HepG2 (cell line): Measurements from ENCODE around the gene FKBP1B. TPM values are rescaled to one million over a fixed set of nuclear protein-coding genes. Genes with fewer than 3 reads are reported as not detected.

Experiments
- CC2D1A ChIP-seq: sonication (generic); formaldehyde crosslinking; IDR thresholded peaks from 2 replicates; pipeline ENCODE4 v1.8.1; 2023; ENCODE audit warnings: mild to moderate bottlenecking, missing genetic modification reagents
- DR1 ChIP-seq: sonication (generic); formaldehyde crosslinking; IDR thresholded peaks from 2 replicates; pipeline ENCODE4 v1.8.0; 2021; ENCODE audit warnings: mild to moderate bottlenecking, missing genetic modification reagents, inconsistent platforms
- EED ChIP-seq: sonication (generic); formaldehyde crosslinking; IDR thresholded peaks from 2 replicates; pipeline ENCODE4 v1.5.0; 2020; ENCODE audit warnings: mild to moderate bottlenecking, missing genetic modification reagents
- ELF4 ChIP-seq: sonication (generic); formaldehyde crosslinking; IDR thresholded peaks from 2 replicates; pipeline ENCODE4 v1.5.0; 2020; ENCODE audit warnings: missing genetic modification reagents, mild to moderate bottlenecking, moderate library complexity, borderline replicate concordance
- HNRNPH1 ChIP-seq: fragments of 200-400 bp; formaldehyde crosslinking; optimal IDR thresholded peaks from 2 replicates; pipeline ENCODE3; 2017; ENCODE audit warnings: mild to moderate bottlenecking, low read depth, low read length
- ISX ChIP-seq: sonication (generic); formaldehyde crosslinking; conservative IDR thresholded peaks from 2 replicates; pipeline ENCODE4 v1.5.0; 2020; ENCODE audit warnings: missing genetic modification reagents
- MED13 ChIP-seq: sonication (generic); formaldehyde crosslinking; IDR thresholded peaks from 2 replicates; pipeline ENCODE4 v1.5.0; 2020; ENCODE audit warnings: missing genetic modification reagents
- MLLT10 ChIP-seq: sonication (generic); formaldehyde crosslinking; IDR thresholded peaks from 2 replicates; pipeline ENCODE4 v1.4.0; 2020; ENCODE audit warnings: missing genetic modification reagents
- NBN ChIP-seq: fragments of 450-650 bp; conservative IDR thresholded peaks from 2 replicates; pipeline ENCODE4 v1.6.1; 2017
- PCBP2 ChIP-seq: fragments of 200-400 bp; formaldehyde crosslinking; optimal IDR thresholded peaks from 2 replicates; pipeline ENCODE3; 2018; ENCODE audit warnings: low read length, low read depth; ENCODE audit not compliant: poor library complexity, severe bottlenecking
- PHF8 ChIP-seq: sonication (generic); formaldehyde crosslinking; IDR thresholded peaks from 2 replicates; pipeline ENCODE4 v1.5.0; 2020; ENCODE audit warnings: missing genetic modification reagents
- POLR2G ChIP-seq: fragments of 200-400 bp; formaldehyde crosslinking; IDR thresholded peaks from 2 replicates; pipeline ENCODE4 v1.6.1; 2018; ENCODE audit warnings: mild to moderate bottlenecking, low read depth, low read length, moderate library complexity
- YEATS2 ChIP-seq: sonication (generic); formaldehyde crosslinking; IDR thresholded peaks from 2 replicates; pipeline ENCODE4 v1.4.0; 2020; ENCODE audit warnings: missing genetic modification reagents, borderline replicate concordance
- ZBTB25 ChIP-seq: IDR thresholded peaks from 2 replicates; pipeline ENCODE4 v1.6.1; 2018; ENCODE audit warnings: missing genetic modification reagents
- ZNF292 ChIP-seq: sonication (generic); formaldehyde crosslinking; IDR thresholded peaks from 2 replicates; pipeline ENCODE4 v1.8.1; 2022; ENCODE audit warnings: mild to moderate bottlenecking, low read depth, missing genetic modification reagents, borderline replicate concordance
- ZNF546 ChIP-seq: sonication (generic); formaldehyde crosslinking; conservative IDR thresholded peaks from 2 replicates; pipeline ENCODE4 v1.8.1; 2023; ENCODE audit warnings: mild to moderate bottlenecking, missing genetic modification reagents
- ZNF646 ChIP-seq: sonication (generic); formaldehyde crosslinking; IDR thresholded peaks from 2 replicates; pipeline ENCODE4 v1.9.0; 2021; ENCODE audit warnings: mild to moderate bottlenecking, missing genetic modification reagents
- ZNF766 ChIP-seq: sonication (generic); formaldehyde crosslinking; IDR thresholded peaks from 2 replicates; pipeline ENCODE4 v1.5.0; 2020; ENCODE audit warnings: missing genetic modification reagents, borderline replicate concordance
- ZNF768 ChIP-seq: sonication (generic); formaldehyde crosslinking; IDR thresholded peaks from 2 replicates; pipeline ENCODE4 v1.4.0; 2020; ENCODE audit warnings: missing genetic modification reagents
- ZSCAN31 ChIP-seq: sonication (generic); formaldehyde crosslinking; IDR thresholded peaks from 2 replicates; pipeline ENCODE4 v1.5.0; 2020; ENCODE audit warnings: low read depth, mild to moderate bottlenecking, missing genetic modification reagents
- polyA plus RNA-seq, 8 experiments: library from polyadenylated mRNA; depleted of rRNA in 3 of 8; stranded (reverse) in 7 of 8; unstranded in 1 of 8; fragments of >200 nt; fragmentation: Illumina TruSeq in 4 of 8; extraction: Trizol in 4 of 8; gene quantifications; 2 replicates each; pipeline versions ENCODE4 v1.2.1 to v1.2.3, GENCODE V29; 2011 to 2016; ENCODE audit warnings: low read depth in 4 of 8, missing spikeins in 1 of 8, mixed read lengths in 1 of 8; ENCODE audit not compliant: insufficient read depth in 1 of 8
- total RNA-seq, 5 experiments: library from RNA; depleted of rRNA; stranded (reverse); fragments of >200 nt; fragmentation: Illumina TruSeq; extraction: Trizol; gene quantifications; 2 replicates each; pipeline ENCODE4 v1.2.3, GENCODE V29; 2016; ENCODE audit warnings: low read depth in 1 of 5
- TF ChIP-seq, protein P1 (sequence below): sonication (generic); formaldehyde crosslinking; IDR thresholded peaks from 2 replicates; pipeline ENCODE4 v1.5.0; 2020; ENCODE audit warnings: missing genetic modification reagents

Gene FKBP1B
- total and polyA plus RNA-seq, 2 of the 13 experiments (the other 11 are each of a cell fraction or from before 2014, with no cell fraction given): 35.2 to 96.3 TPM

- no peak for TF ChIP-seq ZNF646
- TF ChIP-seq ZNF766 (CRISPR knock-in tag): no peak; the same call in 1 of the 2 replicates
- TF ChIP-seq MED13 (CRISPR knock-in tag): no peak
- peak; percentile 76 for TF ChIP-seq YEATS2
- TF ChIP-seq ZSCAN31 (CRISPR knock-in tag): no peak; the same call in none of the 2 replicates
- TF ChIP-seq PHF8 (CRISPR knock-in tag): peak; percentile 85; the same call in 1 of the 2 replicates
- TF ChIP-seq ELF4 (CRISPR knock-in tag): peak; percentile 62; the same call in 1 of the 2 replicates
- TF ChIP-seq EED (CRISPR knock-in tag): no peak; the same call in 1 of the 2 replicates
- peak; percentile 66 for TF ChIP-seq DR1 (CRISPR knock-in tag)
- TF ChIP-seq HNRNPH1: no peak
- peak; percentile 82; the same call in 1 of the 2 replicates for TF ChIP-seq ZNF768
- TF ChIP-seq ZNF292 (CRISPR knock-in tag): peak; percentile 89
- TF ChIP-seq, protein P1, sequence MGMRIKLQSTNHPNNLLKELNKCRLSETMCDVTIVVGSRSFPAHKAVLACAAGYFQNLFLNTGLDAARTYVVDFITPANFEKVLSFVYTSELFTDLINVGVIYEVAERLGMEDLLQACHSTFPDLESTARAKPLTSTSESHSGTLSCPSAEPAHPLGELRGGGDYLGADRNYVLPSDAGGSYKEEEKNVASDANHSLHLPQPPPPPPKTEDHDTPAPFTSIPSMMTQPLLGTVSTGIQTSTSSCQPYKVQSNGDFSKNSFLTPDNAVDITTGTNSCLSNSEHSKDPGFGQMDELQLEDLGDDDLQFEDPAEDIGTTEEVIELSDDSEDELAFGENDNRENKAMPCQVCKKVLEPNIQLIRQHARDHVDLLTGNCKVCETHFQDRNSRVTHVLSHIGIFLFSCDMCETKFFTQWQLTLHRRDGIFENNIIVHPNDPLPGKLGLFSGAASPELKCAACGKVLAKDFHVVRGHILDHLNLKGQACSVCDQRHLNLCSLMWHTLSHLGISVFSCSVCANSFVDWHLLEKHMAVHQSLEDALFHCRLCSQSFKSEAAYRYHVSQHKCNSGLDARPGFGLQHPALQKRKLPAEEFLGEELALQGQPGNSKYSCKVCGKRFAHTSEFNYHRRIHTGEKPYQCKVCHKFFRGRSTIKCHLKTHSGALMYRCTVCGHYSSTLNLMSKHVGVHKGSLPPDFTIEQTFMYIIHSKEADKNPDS: no peak
- TF ChIP-seq NBN: no peak
- TF ChIP-seq ISX (CRISPR knock-in tag): 0 out of 2 replicates have a peak, but pooled peaks have one; percentile 15
- peak; percentile 92 for TF ChIP-seq POLR2G
- peak; percentile 84; the same call in 1 of the 2 replicates for TF ChIP-seq CC2D1A
- peak; percentile 96 for TF ChIP-seq ZNF546 (CRISPR knock-in tag)
- TF ChIP-seq MLLT10: no peak
- TF ChIP-seq PCBP2: no peak
- peak; percentile 65 for TF ChIP-seq ZBTB25 (CRISPR knock-in tag)
Measured at GRCh38 chr2:24083567-24084385, 34.2 kb downstream of the FKBP1B start (continued).
